GM18519 (cell line): Measurements from ENCODE around the gene DOK6.
"Not testable (repeated sequence)": the region's sequence is repeated elsewhere in the genome, so short reads cannot be mapped to it uniquely, and the experiment has no call there.

Experiments
- ATAC-seq: cut with Tn5 transposase; IDR thresholded peaks from one replicate; pipeline ENCODE4 v1.9.1; 2021; ENCODE audit warnings: mild to moderate bottlenecking, moderate library complexity; ENCODE audit not compliant: unreplicated experiment, low FRiP score

Gene DOK6

GRCh38 chr18:69400253-69400975 is at the start of gene DOK6:
Gene DOK6, plus strand, starts transcription at chr18:69400888.
- ATAC-seq: no peak

GRCh38 chr18:69353023-69353422 is 47.7 kb upstream of the DOK6 start:
- ATAC-seq: no peak

- ATAC-seq: no peak
Measured at GRCh38 chr18:69357590-69357989, 43.1 kb upstream of the DOK6 start.

- no peak for ATAC-seq
Measured at GRCh38 chr18:69358212-69358895, 42.3 kb upstream of the DOK6 start.

- ATAC-seq: not testable (repeated sequence)
Measured at GRCh38 chr18:69359768-69360167, 40.9 kb upstream of the DOK6 start.

- ATAC-seq: no peak
Measured at GRCh38 chr18:69364930-69365329, 35.8 kb upstream of the DOK6 start.

GRCh38 chr18:69365658-69366057 is 35.0 kb upstream of the DOK6 start:
- no peak for ATAC-seq

GRCh38 chr18:69367104-69367503 is 33.6 kb upstream of the DOK6 start:
- no peak for ATAC-seq

- no peak for ATAC-seq
Measured at GRCh38 chr18:69371729-69372128, 29.0 kb upstream of the DOK6 start.

- ATAC-seq: no peak
Measured at GRCh38 chr18:69380324-69380723, 20.4 kb upstream of the DOK6 start.

- no peak for ATAC-seq
Measured at GRCh38 chr18:69383186-69383585, 17.5 kb upstream of the DOK6 start.

- ATAC-seq: no peak
Measured at GRCh38 chr18:69387186-69387585, 13.5 kb upstream of the DOK6 start.

- no peak for ATAC-seq
Measured at GRCh38 chr18:69388222-69388621, 12.5 kb upstream of the DOK6 start.

- no peak for ATAC-seq
Measured at GRCh38 chr18:69397096-69397495, 3.6 kb upstream of the DOK6 start.

GRCh38 chr18:69399253-69399652 is 1.4 kb upstream of the DOK6 start:
- ATAC-seq: no peak

- no peak for ATAC-seq
Measured at GRCh38 chr18:69400976-69401225, 213 bp downstream of the DOK6 start.

GRCh38 chr18:69401226-69401971 is 711 bp downstream of the DOK6 start:
- ATAC-seq: no peak

GRCh38 chr18:69401972-69402532 is 1.4 kb downstream of the DOK6 start:
- ATAC-seq: no peak

- ATAC-seq: no peak
Measured at GRCh38 chr18:69402533-69402989, 1.9 kb downstream of the DOK6 start.

- no peak for ATAC-seq
Measured at GRCh38 chr18:69408522-69408921, 7.8 kb downstream of the DOK6 start.

- no peak for ATAC-seq
Measured at GRCh38 chr18:69411199-69411598, 10.5 kb downstream of the DOK6 start.
